HuH-7 (cell line): Measurements from ENCODE around the gene LCMT2.

ENCODE experiments used
- DNase-seq: peaks from one replicate; pipeline ENCODE4 v3.0.0; 2011; ENCODE audit warnings: low spot score

Gene LCMT2

GRCh38 chr15:43274136-43274535 is 56.2 kb downstream of the LCMT2 start:
- DNase-seq, result no peak
